T-cell (primary cell): ENCODE results near the gene TMPRSS2. TPM values are rescaled to one million over a fixed set of nuclear protein-coding genes. Genes with fewer than 3 reads are reported as not detected.

ENCODE experiments used
- ATAC-seq, 4 experiments: fragments of 200-7000 bp in 3 of 4; fragments of 150-1000 bp in 1 of 4; cut with Tn5 transposase; replicated peaks in 1 of 4; 1 replicate in 3 of 4; 2 replicates in 1 of 4; pipeline ENCODE4 v1.10.0; 2021; ENCODE audit warnings: moderate library complexity in 3 of 4, mild to moderate bottlenecking in 2 of 4, moderate number of reproducible peaks in 1 of 4
- CTCF ChIA-PET, 2 donors: fragments of 300-600 bp; sonication (Branson Sonifier 250); formaldehyde crosslinking; loops; one replicate each; lab custom pipeline; 2022; ENCODE audit warnings: antibody characterized with exemption in 2 of 2; lab: Charles Lee
- POLR2A ChIA-PET, 2 donors: fragments of 300-600 bp; sonication (Branson Sonifier 250); formaldehyde crosslinking; loops; one replicate each; lab custom pipeline; 2022; ENCODE audit warnings: antibody characterized with exemption in 2 of 2; lab: Charles Lee
- DNase-seq, 35 experiments: peaks; one replicate each; pipeline versions ENCODE4 v3.0.0 to v3.0.0-alpha.2; 2013 to 2023
- H3K27ac ChIP-seq: one replicate; pipeline ENCODE4 v1.5.1; 2013; ENCODE audit warnings: low read length
- H3K27me3 ChIP-seq, 2 experiments: replicated peaks in 1 of 2; 1 replicate in 1 of 2; 2 replicates in 1 of 2; pipeline versions ENCODE4 v1.6.1 to v1.7.0; 2013; ENCODE audit warnings: low read length in 1 of 2, mixed read lengths in 1 of 2; ENCODE audit not compliant: control insufficient read depth in 2 of 2, insufficient read depth in 2 of 2; ENCODE audit errors: extremely low read depth in 1 of 2
- H3K36me3 ChIP-seq, 2 donors: 1 replicate in 1 of 2; 2 replicates in 1 of 2; pipeline versions ENCODE4 v1.6.1 to v1.7.0; 2013; ENCODE audit warnings: low read length in 1 of 2; ENCODE audit not compliant: control insufficient read depth in 2 of 2, insufficient read depth in 1 of 2; ENCODE audit errors: extremely low read depth in 1 of 2
- H3K4me1 ChIP-seq, 2 experiments: 1 replicate in 1 of 2; 2 replicates in 1 of 2; pipeline versions ENCODE4 v1.6.1 to v1.7.0; 2013; ENCODE audit warnings: low read length in 2 of 2, mixed read lengths in 1 of 2; ENCODE audit not compliant: insufficient read depth in 2 of 2, control insufficient read depth in 1 of 2; ENCODE audit errors: extremely low read depth in 1 of 2
- H3K4me3 ChIP-seq, 2 donors: 1 replicate in 1 of 2; 2 replicates in 1 of 2; pipeline versions ENCODE4 v1.5.1 to v1.7.0; 2013; ENCODE audit warnings: mild to moderate bottlenecking in 2 of 2, low read length in 1 of 2, moderate library complexity in 1 of 2; ENCODE audit not compliant: control insufficient read depth in 1 of 2; ENCODE audit errors: extremely low read depth in 1 of 2
- H3K9me3 ChIP-seq: 2 replicates; pipeline ENCODE4 v1.7.0; 2013
- H3K27ac Mint-ChIP-seq, 2 donors: one replicate each; pipeline ENCODE4 v1.8.0; 2020 to 2021; ENCODE audit warnings: mild to moderate bottlenecking in 2 of 2, mixed read lengths in 2 of 2
- H3K27me3 Mint-ChIP-seq, 2 donors: one replicate each; pipeline ENCODE4 v1.8.0; 2021 to 2022; ENCODE audit warnings: mixed read lengths in 2 of 2
- H3K36me3 Mint-ChIP-seq: one replicate; pipeline ENCODE4 v1.8.0; 2021; ENCODE audit warnings: mixed read lengths
- H3K4me1 Mint-ChIP-seq, 3 donors: one replicate each; pipeline ENCODE4 v1.8.0; 2020 to 2022; ENCODE audit warnings: mixed read lengths in 3 of 3, mild to moderate bottlenecking in 1 of 3
- H3K4me3 Mint-ChIP-seq, 3 donors: one replicate each; pipeline ENCODE4 v1.8.0; 2020 to 2022; ENCODE audit warnings: mild to moderate bottlenecking in 3 of 3, mixed read lengths in 3 of 3, moderate library complexity in 3 of 3
- H3K9me3 Mint-ChIP-seq, 3 donors: one replicate each; pipeline ENCODE4 v1.8.0; 2020 to 2022; ENCODE audit warnings: mixed read lengths in 3 of 3
- WGBS: methylation state at CpG from one replicate; pipeline ENCODE4 v1.1.5; 2013; ENCODE audit warnings: missing lambda C conversion rate; ENCODE audit not compliant: insufficient coverage; 5-methylcytosine and 5-hydroxymethylcytosine counted together
- total RNA-seq, 35 experiments: library from RNA in 6 of 35; stranded (reverse) in 6 of 35; fragments of 120-200 nt in 1 of 35; gene quantifications; one replicate each; pipeline versions ENCODE4 v1.2.1 to v1.2.4 and lab custom pipeline; 2013 to 2026

TMPRSS2 gene
- total RNA-seq, 5 donors from 2014 or later (not counting 1 experiment from before 2014, with no cell fraction given) = 0.35 to 0.73 (median 0.53) TPM; not detected in 2

GRCh38 chr21:41459884-41460534 is 47.9 kb downstream of the TMPRSS2 start:
- WGBS = 100% methylated on average over 4 of the region's 9 CpGs
- Histone ChIP-seq H3K27me3 (no peaks in the 10 kb centered on the region), H3K4me1 (no peaks in the 10 kb centered on the region), H3K36me3 (peaks cover 5 to 28% of the 10 kb centered on the region in 2 donors), H3K9me3 (no peaks in the 10 kb centered on the region), H3K27ac (no peak overlapping the region), H3K4me3 (no peak overlapping the region)
- DNase-seq (peak in 1 of 35 experiments; percentile 3), ATAC-seq (peak in 3 of 4 experiments; percentile 11 to 20 (median 16))
- Mint-ChIP-seq H3K4me3 (no peak overlapping the region), H3K9me3 (peaks cover 0 to 5% (median 4%) of the 10 kb centered on the region in 3 donors), H3K4me1 (peaks cover 4 to 10% (median 7%) of the 10 kb centered on the region in 3 donors), H3K36me3 (peaks cover 59% of the 10 kb centered on the region), H3K27ac (no peak overlapping the region), H3K27me3 (no peaks in the 10 kb centered on the region)
- ChIA-PET POLR2A (no interaction called here), CTCF (interaction anchor here (1.0 to 4.2 kb wide), 4 partner anchors 173 to 177 kb away, joined by 4 to 39 read pairs (median 5); no protein-coding TSS in a partner anchor)

GRCh38 chr21:41458559-41458958 is 49.4 kb downstream of the TMPRSS2 start:
- DNase-seq (no peak), ATAC-seq (no peak)
- ChIA-PET POLR2A (interaction anchor here in 1 of 2 donors (0.5 kb wide), 1 partner anchor 139 kb away, joined by 4 read pairs; no protein-coding TSS in a partner anchor), CTCF (interaction anchor here in 1 of 2 donors (4.2 kb wide), 1 partner anchor 175 kb away, joined by 39 read pairs; no protein-coding TSS in a partner anchor)
- H3K9me3 ChIP-seq = no peaks in the 10 kb centered on the region
- Mint-ChIP-seq H3K4me1 (peaks cover 4 to 10% (median 7%) of the 10 kb centered on the region in 3 donors), H3K36me3 (peaks cover 50% of the 10 kb centered on the region), H3K9me3 (peaks cover 0 to under 1% (median 0%) of the 10 kb centered on the region in 3 donors), H3K4me3 (no peak overlapping the region), H3K27ac (no peak overlapping the region), H3K27me3 (no peaks in the 10 kb centered on the region)
- no peaks in the 10 kb centered on the region for H3K4me1 ChIP-seq
- H3K27ac ChIP-seq = no peak overlapping the region
- no peak overlapping the region for H3K4me3 ChIP-seq
- WGBS = 96% methylated on average over 22 of the region's 22 CpGs
- no peaks in the 10 kb centered on the region for H3K27me3 ChIP-seq
- H3K36me3 ChIP-seq = peaks cover 5 to 40% of the 10 kb centered on the region in 2 donors

- Mint-ChIP-seq H3K9me3 (no peaks in the 10 kb centered on the region), H3K36me3 (peaks cover 54% of the 10 kb centered on the region), H3K4me1 (peaks cover 5 to 10% (median 7%) of the 10 kb centered on the region in 3 donors), H3K27me3 (no peaks in the 10 kb centered on the region), H3K27ac (no peak overlapping the region), H3K4me3 (no peak overlapping the region)
- no peak overlapping the region for H3K27ac ChIP-seq
- ATAC-seq (no peak), DNase-seq (no peak)
- no peaks in the 10 kb centered on the region for H3K4me1 ChIP-seq
- ChIA-PET POLR2A (interaction anchor here in 1 of 2 donors (0.5 kb wide), 1 partner anchor 138 kb away, joined by 4 read pairs; no protein-coding TSS in a partner anchor), CTCF (interaction anchor here in 1 of 2 donors (4.2 kb wide), 1 partner anchor 175 kb away, joined by 39 read pairs; no protein-coding TSS in a partner anchor)
- peaks cover 5 to 43% of the 10 kb centered on the region in 2 donors for H3K36me3 ChIP-seq
- no peak overlapping the region for H3K4me3 ChIP-seq
- WGBS = 96% methylated on average over 2 of the region's 6 CpGs
- H3K27me3 ChIP-seq = no peaks in the 10 kb centered on the region
- no peaks in the 10 kb centered on the region for H3K9me3 ChIP-seq
These were observed 49.8 kb downstream of the TMPRSS2 start for GRCh38 chr21:41458121-41458520.

GRCh38 chr21:41453761-41454160 is 54.2 kb downstream of the TMPRSS2 start:
- no peak for DNase-seq
- no peaks in the 10 kb centered on the region for H3K9me3 ChIP-seq

GRCh38 chr21:41453198-41453597 is 54.8 kb downstream of the TMPRSS2 start:
- no peak for DNase-seq
- no peaks in the 10 kb centered on the region for H3K4me1 ChIP-seq
- ATAC-seq = no peak
- CTCF ChIA-PET = interaction anchor here in 1 of 2 donors (0.5 kb wide), 1 partner anchor 9 kb away, joined by 8 read pairs; no protein-coding TSS in a partner anchor
- peaks cover 70% of the 10 kb centered on the region for H3K36me3 Mint-ChIP-seq
- H3K27ac ChIP-seq = no peak overlapping the region
- no peaks in the 10 kb centered on the region for H3K27me3 Mint-ChIP-seq
- no peak overlapping the region for H3K4me3 ChIP-seq
- peak overlapping the region; percentile 63 to 69 for H3K27ac Mint-ChIP-seq
- peaks cover 11 to 56% of the 10 kb centered on the region in 2 donors for H3K36me3 ChIP-seq
- H3K4me3 Mint-ChIP-seq = no peak overlapping the region
- WGBS = 100% methylated on average over 3 of the region's 3 CpGs
- H3K4me1 Mint-ChIP-seq = peaks cover 0 to 1% (median 0%) of the 10 kb centered on the region in 3 donors
- POLR2A ChIA-PET = no interaction called here
- no peaks in the 10 kb centered on the region for H3K27me3 ChIP-seq
- H3K9me3 Mint-ChIP-seq = no peaks in the 10 kb centered on the region
- no peaks in the 10 kb centered on the region for H3K9me3 ChIP-seq

More at GRCh38 chr21:41453761-41454160, 54.2 kb downstream of the TMPRSS2 start:
- Histone ChIP-seq H3K27ac (no peak overlapping the region), H3K4me3 (no peak overlapping the region), H3K27me3 (no peaks in the 10 kb centered on the region), H3K36me3 (peaks cover 11 to 61% of the 10 kb centered on the region in 2 donors), H3K4me1 (no peaks in the 10 kb centered on the region)
- Mint-ChIP-seq H3K4me1 (peaks cover 0 to 1% (median 0%) of the 10 kb centered on the region in 3 donors), H3K9me3 (no peaks in the 10 kb centered on the region), H3K4me3 (no peak overlapping the region), H3K36me3 (peaks cover 70% of the 10 kb centered on the region), H3K27ac (peak overlapping the region; percentile 63 to 69), H3K27me3 (no peaks in the 10 kb centered on the region)
- POLR2A ChIA-PET = no interaction called here
- CTCF ChIA-PET = no interaction called here
- 60% methylated on average over 1 of the region's 3 CpGs for WGBS
- ATAC-seq = no peak

GRCh38 chr21:41451753-41452676 is 55.9 kb downstream of the TMPRSS2 start:
- peaks cover 7 to 59% of the 10 kb centered on the region in 2 donors for H3K36me3 ChIP-seq

More at GRCh38 chr21:41451753-41452676, 55.9 kb downstream of the TMPRSS2 start:
- H3K27ac Mint-ChIP-seq = peak overlapping the region in 1 of 2 donors; percentile 44
- H3K9me3 Mint-ChIP-seq = no peaks in the 10 kb centered on the region
- 99% methylated on average over 7 of the region's 16 CpGs for WGBS
- DNase-seq (no peak), ATAC-seq (no peak)
- no peaks in the 10 kb centered on the region for H3K27me3 Mint-ChIP-seq
- POLR2A ChIA-PET = no interaction called here
- Histone ChIP-seq H3K27ac (no peak overlapping the region), H3K4me1 (no peaks in the 10 kb centered on the region), H3K27me3 (no peaks in the 10 kb centered on the region), H3K9me3 (no peaks in the 10 kb centered on the region), H3K4me3 (no peak overlapping the region)
- peaks cover 68% of the 10 kb centered on the region for H3K36me3 Mint-ChIP-seq
- CTCF ChIA-PET = no interaction called here
- H3K4me1 Mint-ChIP-seq = peaks cover 0 to 1% (median 0%) of the 10 kb centered on the region in 3 donors
- H3K4me3 Mint-ChIP-seq = no peak overlapping the region
